Choroid plexus epithelial cell (primary cell): ENCODE data around the gene HECA.

Experiments used
- DNase-seq: peaks from one replicate; pipeline ENCODE4 v3.0.0-alpha.2; 2010; ENCODE audit warnings: low read depth
- H3K4me3 ChIP-seq: 2 replicates; pipeline ENCODE4 v1.5.1; 2011; ENCODE audit warnings: low read depth, mild to moderate bottlenecking, control low read depth, low read length, moderate library complexity
- CTCF ChIP-seq: conservative IDR thresholded peaks from 2 replicates; pipeline ENCODE4 v1.5.1; 2011; ENCODE audit warnings: low read depth, mild to moderate bottlenecking, control low read depth, inconsistent platforms, low read length, moderate library complexity

HECA gene

GRCh38 chr6:139166238-139166955, 31.5 kb downstream of the HECA start:
- TF ChIP-seq CTCF = no peak
- no peak for DNase-seq
- no peak overlapping the region for H3K4me3 ChIP-seq

GRCh38 chr6:139166956-139167313, 32.1 kb downstream of the HECA start:
- TF ChIP-seq CTCF = no peak
- no peak for DNase-seq
- H3K4me3 ChIP-seq = no peak overlapping the region

- TF ChIP-seq CTCF = no peak
- H3K4me3 ChIP-seq = no peak overlapping the region
- no peak for DNase-seq
These were observed 37.3 kb downstream of the HECA start for GRCh38 chr6:139172151-139172550.

- TF ChIP-seq CTCF = no peak
- H3K4me3 ChIP-seq = no peak overlapping the region
- DNase-seq = no peak
These were observed 37.7 kb downstream of the HECA start for GRCh38 chr6:139172567-139172966.

- no peak for TF ChIP-seq CTCF
- DNase-seq = no peak
- no peak overlapping the region for H3K4me3 ChIP-seq
These were observed 38.3 kb downstream of the HECA start for GRCh38 chr6:139173172-139173571.

- no peak for DNase-seq
- TF ChIP-seq CTCF = no peak
- H3K4me3 ChIP-seq = no peak overlapping the region
These were observed 38.9 kb downstream of the HECA start for GRCh38 chr6:139173822-139174221.

- no peak for DNase-seq
- no peak for TF ChIP-seq CTCF
- no peak overlapping the region for H3K4me3 ChIP-seq
These were observed 40.1 kb downstream of the HECA start for GRCh38 chr6:139174961-139175360.
